ENCODE measurements around the gene S100A7.
"Not testable (repeated sequence)": the region's sequence is repeated elsewhere in the genome, so short reads cannot be mapped to it uniquely, and the experiment has no call there.

S100A7 gene

GRCh38 chr1:153476491-153477093 is 16.1 kb upstream of the S100A7 start:
- DNase-seq (ENCODE audit: low spot score): no peak

GRCh38 chr1:153475282-153475681 is 14.8 kb upstream of the S100A7 start:
- DNase-seq (ENCODE audit: low spot score): no peak

- DNase-seq (ENCODE audit: low spot score): no peak
Observed at GRCh38 chr1:153474347-153474746, 13.9 kb upstream of the S100A7 start.

- no peak for DNase-seq (ENCODE audit: low spot score)
Observed at GRCh38 chr1:153470707-153471106, 10.3 kb upstream of the S100A7 start.

- no peak for DNase-seq (ENCODE audit: low spot score)
Observed at GRCh38 chr1:153466908-153467307, 6.5 kb upstream of the S100A7 start.

GRCh38 chr1:153465811-153466636 is 5.6 kb upstream of the S100A7 start:
- DNase-seq (ENCODE audit: low spot score): peak; percentile 70

- not testable (repeated sequence) for DNase-seq (ENCODE audit: low spot score)
Observed at GRCh38 chr1:153462741-153463140, 2.3 kb upstream of the S100A7 start.

- DNase-seq (ENCODE audit: low spot score): no peak
Observed at GRCh38 chr1:153459655-153460054, 796 bp downstream of the S100A7 start.

- DNase-seq (ENCODE audit: low spot score): no peak
Observed at GRCh38 chr1:153456396-153456795, 4.1 kb downstream of the S100A7 start.

- DNase-seq (ENCODE audit: low spot score): not testable (repeated sequence)
Observed at GRCh38 chr1:153448851-153449250, 11.6 kb downstream of the S100A7 start.

GRCh38 chr1:153447498-153448170 is 12.8 kb downstream of the S100A7 start:
- no peak for DNase-seq (ENCODE audit: low spot score)

- DNase-seq (ENCODE audit: low spot score): no peak
Observed at GRCh38 chr1:153444078-153444477, 16.4 kb downstream of the S100A7 start.

- no peak for DNase-seq (ENCODE audit: low spot score)
Observed at GRCh38 chr1:153443486-153443885, 17.0 kb downstream of the S100A7 start.

GRCh38 chr1:153441238-153441755 is 19.2 kb downstream of the S100A7 start:
- DNase-seq (ENCODE audit: low spot score): no peak

- no peak for DNase-seq (ENCODE audit: low spot score)
Observed at GRCh38 chr1:153439273-153439672, 21.2 kb downstream of the S100A7 start.

- DNase-seq (ENCODE audit: low spot score): no peak
Observed at GRCh38 chr1:153438599-153438998, 21.9 kb downstream of the S100A7 start.

- DNase-seq (ENCODE audit: low spot score): no peak
Observed at GRCh38 chr1:153437236-153437635, 23.2 kb downstream of the S100A7 start.

- DNase-seq (ENCODE audit: low spot score): no peak
Observed at GRCh38 chr1:153434746-153435455, 25.6 kb downstream of the S100A7 start.

GRCh38 chr1:153432874-153433681 is 27.4 kb downstream of the S100A7 start:
- no peak for DNase-seq (ENCODE audit: low spot score)

- no peak for DNase-seq (ENCODE audit: low spot score)
Observed at GRCh38 chr1:153431928-153432327, 28.5 kb downstream of the S100A7 start.

GRCh38 chr1:153431427-153431826 is 29.0 kb downstream of the S100A7 start:
- no peak for DNase-seq (ENCODE audit: low spot score)

Data from HuH-7 (cell line).